Left lung (tissue), 10 donors: ENCODE data around the gene SKP1. TPM values are rescaled to one million over a fixed set of nuclear protein-coding genes. Genes with fewer than 3 reads are reported as not detected.
"Not testable (repeated sequence)": the region's sequence is repeated elsewhere in the genome, so short reads cannot be mapped to it uniquely, and the experiment has no call there.

Experiments used
- ATAC-seq: fragments of 200-7000 bp; cut with Tn5 transposase; one replicate; pipeline ENCODE4 v1.9.1; 2020; ENCODE audit warnings: moderate library complexity
- DNase-seq, 4 donors: peaks; one replicate each; pipeline ENCODE4 v3.0.0-alpha.2; 2013 to 2020
- H3K27ac ChIP-seq, 2 donors: fragments of 200-600 bp; sonication (generic) in 1 of 2; one replicate each; pipeline versions ENCODE4 v1.5.0 to v1.8.0; 2020 to 2021
- H3K27me3 ChIP-seq, 2 donors: fragments of 200-600 bp; sonication (generic) in 1 of 2; one replicate each; pipeline versions ENCODE4 v1.5.0 to v1.8.0; 2020 to 2021
- H3K36me3 ChIP-seq, 2 donors: fragments of 200-600 bp; sonication (generic) in 1 of 2; one replicate each; pipeline versions ENCODE4 v1.5.0 to v1.8.0; 2020 to 2021
- H3K4me1 ChIP-seq, 2 donors: fragments of 200-600 bp; one replicate each; pipeline ENCODE4 v1.8.0; 2021
- H3K4me3 ChIP-seq, 2 donors: fragments of 200-600 bp; sonication (generic) in 1 of 2; one replicate each; pipeline versions ENCODE4 v1.5.0 to v1.8.0; 2020 to 2021; ENCODE audit warnings: mild to moderate bottlenecking in 1 of 2
- H3K9me3 ChIP-seq, 2 donors: fragments of 200-600 bp; sonication (generic) in 1 of 2; one replicate each; pipeline versions ENCODE4 v1.5.0 to v1.8.0; 2020 to 2021
- intact Hi-C, 2 donors: fragments of 100-400 bp; cut with DNase I; formaldehyde crosslinking; loops; one replicate each; pipeline versions ENCODE4 v1.11.2 to v1.14.2; 2022
- polyA plus RNA-seq, 6 donors: library from polyadenylated mRNA; unstranded; fragments of 120-200 nt; gene quantifications; one replicate each; pipeline ENCODE4 v1.2.1, GENCODE V29; 2013; ENCODE audit not compliant: insufficient read length in 6 of 6
- total RNA-seq, 2 donors: library from RNA; stranded (reverse); fragmentation: NEBNext Ultra II Directional; extraction: Animal tissue kit (Norgen Biotek cat#: 25700); gene quantifications; one replicate each; pipeline ENCODE4 v1.2.1, GENCODE V29; 2021
- TF ChIP-seq, protein P1 (sequence below), 2 donors: fragments of 200-600 bp; sonication (generic) in 1 of 2; IDR thresholded peaks; one replicate each; pipeline versions ENCODE4 v1.5.0 to v1.8.0; 2021; ENCODE audit warnings: antibody characterized with exemption in 2 of 2
- donor health status: DM: no; HTN: yes; CAD: no.
- donor health status: DM: no; HTN: no; CAD: no.

SKP1 gene
- total and polyA plus RNA-seq, 8 donors, result 259 to 584 (median 547) TPM

DNA sequence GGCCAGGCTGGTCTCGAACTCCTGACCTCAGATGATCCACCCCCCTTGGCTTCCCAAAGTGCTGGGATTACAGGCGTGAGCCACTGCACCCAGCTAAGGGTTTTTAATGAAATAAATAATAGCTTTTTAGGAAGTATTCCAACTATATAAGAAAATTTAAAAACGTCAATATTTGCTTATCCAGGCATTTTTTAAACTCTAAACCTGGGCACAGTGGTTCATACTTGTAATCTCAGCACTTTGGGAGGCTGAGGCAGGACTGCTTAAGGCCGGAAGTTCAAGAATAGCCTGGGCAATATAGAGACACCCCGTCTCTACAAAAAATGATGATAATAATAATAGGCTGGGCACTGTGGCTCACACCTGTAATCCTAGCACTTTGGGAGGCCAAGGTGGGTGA is 14.2 kb downstream of the SKP1 start:
- Histone ChIP-seq H3K27ac (no peak overlapping the region), H3K9me3 (no peaks in the 10 kb centered on the region), H3K4me3 (no peak overlapping the region), H3K4me1 (no peaks in the 10 kb centered on the region), H3K36me3 (peaks cover 3 to 97% of the 10 kb centered on the region in 2 donors), H3K27me3 (no peaks in the 10 kb centered on the region)
- intact Hi-C loops, result no loop called here
- DNase-seq (no peak), ATAC-seq (no peak)
- TF ChIP-seq, protein P1, sequence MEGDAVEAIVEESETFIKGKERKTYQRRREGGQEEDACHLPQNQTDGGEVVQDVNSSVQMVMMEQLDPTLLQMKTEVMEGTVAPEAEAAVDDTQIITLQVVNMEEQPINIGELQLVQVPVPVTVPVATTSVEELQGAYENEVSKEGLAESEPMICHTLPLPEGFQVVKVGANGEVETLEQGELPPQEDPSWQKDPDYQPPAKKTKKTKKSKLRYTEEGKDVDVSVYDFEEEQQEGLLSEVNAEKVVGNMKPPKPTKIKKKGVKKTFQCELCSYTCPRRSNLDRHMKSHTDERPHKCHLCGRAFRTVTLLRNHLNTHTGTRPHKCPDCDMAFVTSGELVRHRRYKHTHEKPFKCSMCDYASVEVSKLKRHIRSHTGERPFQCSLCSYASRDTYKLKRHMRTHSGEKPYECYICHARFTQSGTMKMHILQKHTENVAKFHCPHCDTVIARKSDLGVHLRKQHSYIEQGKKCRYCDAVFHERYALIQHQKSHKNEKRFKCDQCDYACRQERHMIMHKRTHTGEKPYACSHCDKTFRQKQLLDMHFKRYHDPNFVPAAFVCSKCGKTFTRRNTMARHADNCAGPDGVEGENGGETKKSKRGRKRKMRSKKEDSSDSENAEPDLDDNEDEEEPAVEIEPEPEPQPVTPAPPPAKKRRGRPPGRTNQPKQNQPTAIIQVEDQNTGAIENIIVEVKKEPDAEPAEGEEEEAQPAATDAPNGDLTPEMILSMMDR (IDR thresholded peaks at IDR 0.05), result no peak

DNA sequence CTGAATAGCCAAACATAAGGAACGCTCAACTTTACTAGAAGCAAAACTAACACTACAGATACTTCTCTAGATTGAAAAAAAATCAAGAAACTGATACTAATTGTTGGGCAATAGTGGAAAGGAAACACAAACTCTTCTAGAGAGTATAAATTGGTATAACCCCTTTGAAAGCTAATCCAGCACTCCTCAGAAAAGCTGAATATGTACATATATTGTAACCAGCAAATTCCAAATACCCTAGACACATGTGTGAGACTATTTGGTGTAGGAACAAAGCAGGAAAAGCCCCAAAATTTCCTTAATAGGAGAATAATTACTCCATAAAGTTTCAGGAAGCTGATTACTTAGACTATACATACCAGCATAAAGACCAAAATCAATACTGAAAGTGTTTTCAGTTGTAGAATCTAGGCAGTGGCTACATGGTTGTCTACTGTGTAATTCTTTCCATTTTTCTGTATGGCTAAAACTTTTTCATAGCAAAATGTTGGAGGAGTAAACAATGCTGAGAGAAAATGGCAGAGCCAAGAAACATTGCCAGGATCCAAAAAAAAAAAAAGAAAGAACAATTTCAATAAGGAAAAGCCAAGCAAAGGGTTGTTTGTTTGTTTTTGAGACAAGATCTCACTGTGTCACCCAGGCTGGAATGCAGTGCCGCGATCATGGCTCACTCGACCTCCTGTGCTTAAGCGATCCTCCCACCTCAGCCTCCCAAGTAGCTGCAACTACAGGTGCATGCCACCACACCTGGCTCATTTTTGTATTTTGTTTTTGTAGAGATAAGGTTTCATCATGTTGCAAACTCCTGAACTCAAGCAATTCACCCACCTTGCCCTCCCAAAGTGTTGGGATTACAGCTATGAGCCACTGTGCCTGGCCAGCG is 15.0 kb downstream of the SKP1 start:
- Histone ChIP-seq H3K9me3 (no peaks in the 10 kb centered on the region), H3K4me1 (no peaks in the 10 kb centered on the region), H3K36me3 (peaks cover 3 to 97% of the 10 kb centered on the region in 2 donors), H3K27ac (no peak overlapping the region), H3K4me3 (no peak overlapping the region), H3K27me3 (no peaks in the 10 kb centered on the region)
- no peak for ATAC-seq
- intact Hi-C loops, result no loop called here
- TF ChIP-seq, protein P1 (IDR thresholded peaks at IDR 0.05), result no peak
- DNase-seq, result no peak

DNA sequence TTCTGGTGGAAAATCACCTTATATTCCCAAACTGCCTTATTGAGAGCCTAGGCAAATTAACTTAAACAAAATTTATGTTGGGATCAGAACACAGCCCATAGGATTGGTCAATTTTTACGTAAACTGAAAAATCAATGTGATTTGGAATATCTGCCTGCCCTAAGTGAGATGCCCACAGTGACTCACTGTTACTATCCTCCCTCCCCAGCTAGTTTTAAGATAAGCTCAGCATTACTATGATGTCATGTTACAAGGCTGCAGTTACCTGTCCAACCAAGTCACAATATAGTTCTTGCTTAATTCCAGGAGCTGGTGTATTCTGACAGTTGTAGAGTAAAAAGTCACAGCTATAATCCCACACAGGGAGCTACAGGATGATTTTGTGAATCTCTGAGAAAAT is 23.1 kb downstream of the SKP1 start:
- DNase-seq (no peak), ATAC-seq (no peak)
- intact Hi-C loops, result no loop called here
- TF ChIP-seq, protein P1 (IDR thresholded peaks at IDR 0.05), result no peak
- no peak overlapping the region for H3K4me3 ChIP-seq
- no peak overlapping the region for H3K27ac ChIP-seq
- H3K36me3 ChIP-seq, result peaks cover 0 to 100% of the 10 kb centered on the region in 2 donors
- no peaks in the 10 kb centered on the region for H3K27me3 ChIP-seq
- H3K9me3 ChIP-seq, result no peaks in the 10 kb centered on the region
- H3K4me1 ChIP-seq, result peaks cover 0 to 30% of the 10 kb centered on the region in 2 donors

DNA sequence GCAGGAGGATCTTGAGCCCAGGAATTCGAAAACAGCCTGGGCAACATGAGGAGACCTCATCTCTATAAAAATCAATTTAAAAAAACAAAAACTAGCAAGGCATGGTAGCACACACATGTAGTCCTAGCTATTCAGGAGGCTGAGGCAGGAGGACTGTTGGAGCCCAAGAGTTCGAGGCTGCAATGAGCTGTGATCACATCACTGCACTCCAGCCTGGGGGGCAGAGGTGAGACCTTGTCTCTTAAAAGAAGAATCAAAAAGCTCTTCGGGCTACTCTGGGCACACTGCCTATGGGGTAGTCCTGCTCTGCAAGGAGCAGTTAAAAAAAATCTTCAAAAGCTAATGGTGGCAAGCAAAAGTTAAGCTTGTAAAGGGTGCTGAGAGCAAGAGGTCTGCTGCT is 23.5 kb downstream of the SKP1 start:
- DNase-seq (no peak), ATAC-seq (no peak)
- H3K4me3 ChIP-seq, result no peak overlapping the region
- intact Hi-C loops, result no loop called here
- H3K27me3 ChIP-seq, result no peaks in the 10 kb centered on the region
- no peak overlapping the region for H3K27ac ChIP-seq
- H3K9me3 ChIP-seq, result no peaks in the 10 kb centered on the region
- TF ChIP-seq, protein P1 (IDR thresholded peaks at IDR 0.05), result no peak
- peaks cover 0 to 30% of the 10 kb centered on the region in 2 donors for H3K4me1 ChIP-seq
- H3K36me3 ChIP-seq, result peaks cover 0 to 95% of the 10 kb centered on the region in 2 donors

DNA sequence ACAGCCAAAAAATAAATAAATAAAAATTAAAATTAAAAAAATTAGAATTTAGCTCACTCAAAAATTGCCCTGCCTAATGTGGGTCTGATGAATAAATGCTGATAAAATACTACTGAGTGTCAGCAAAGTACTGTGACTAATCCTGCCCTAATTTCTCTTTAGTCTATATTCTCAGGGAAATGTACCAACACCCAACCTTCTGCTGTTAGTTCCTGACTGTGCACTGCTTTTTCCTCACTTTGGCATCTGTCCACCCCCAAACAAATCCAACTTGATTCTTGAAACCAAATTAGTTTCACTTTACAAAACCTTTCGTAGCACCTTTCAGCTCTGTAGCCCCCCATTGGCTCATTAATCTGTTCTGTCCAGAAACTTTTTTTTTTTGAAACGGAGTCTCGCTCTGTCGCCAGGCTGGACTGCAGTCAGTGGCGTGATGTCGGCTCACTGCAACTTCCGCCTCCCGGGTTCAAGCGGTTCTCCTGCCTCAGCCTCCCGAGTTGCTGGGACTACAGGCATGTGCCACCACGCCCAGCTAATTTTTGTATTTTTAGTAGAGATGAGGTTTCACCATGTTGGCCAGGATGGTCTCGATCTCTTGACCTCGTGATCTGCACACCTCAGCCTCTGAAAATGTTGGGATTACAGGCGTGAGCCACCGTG is 24.4 kb downstream of the SKP1 start:
- H3K27me3 ChIP-seq, intact Hi-C loops, H3K9me3 ChIP-seq, H3K4me3 ChIP-seq, ATAC-seq, H3K27ac ChIP-seq, DNase-seq: not testable (repeated sequence)
- Histone ChIP-seq H3K4me1 (peaks cover 0 to 30% of the 10 kb centered on the region in 2 donors), H3K36me3 (peaks cover 0 to 93% of the 10 kb centered on the region in 2 donors)
